Astrocyte (in vitro differentiated cells and primary cell): Measurements from ENCODE around the gene PPP1R12A. TPM values are rescaled to one million over a fixed set of nuclear protein-coding genes. Genes with fewer than 3 reads are reported as not detected.

Experiments used
- DNase-seq: peaks from one replicate; pipeline ENCODE4 v3.0.0-alpha.2; 2010; ENCODE audit warnings: low read depth
- FAIRE-seq: peaks from 2 replicates; lab custom pipeline; 2011; peaks lifted over from hg19 to GRCh38; lab: Jason Lieb, UNC
- H2AFZ ChIP-seq: 2 replicates; pipeline ENCODE4 v1.6.0; 2012; ENCODE audit warnings: low read depth, low read length, inconsistent platforms
- H3K27ac ChIP-seq: 2 replicates; pipeline ENCODE4 v1.5.1; 2011; ENCODE audit warnings: low read depth, low read length, inconsistent platforms
- H3K27me3 ChIP-seq: 2 replicates; pipeline ENCODE4 v1.6.0; 2011; ENCODE audit warnings: low read length, inconsistent platforms; ENCODE audit not compliant: insufficient read depth
- H3K36me3 ChIP-seq: 2 replicates; pipeline ENCODE4 v1.5.1; 2011; ENCODE audit warnings: low read length, inconsistent platforms; ENCODE audit not compliant: insufficient read depth
- H3K4me1 ChIP-seq: 2 replicates; pipeline ENCODE4 v1.5.1; 2011; ENCODE audit warnings: low read length, inconsistent platforms; ENCODE audit not compliant: insufficient read depth
- H3K4me2 ChIP-seq: 2 replicates; pipeline ENCODE4 v1.6.0; 2012; ENCODE audit warnings: low read length, inconsistent platforms
- H3K4me3 ChIP-seq: 2 replicates; pipeline ENCODE4 v1.5.1; 2011; ENCODE audit warnings: low read depth, mild to moderate bottlenecking, low read length, inconsistent platforms; ENCODE audit not compliant: insufficient read depth
- H3K79me2 ChIP-seq: 2 replicates; pipeline ENCODE4 v1.6.0; 2012; ENCODE audit warnings: mild to moderate bottlenecking, low read length, inconsistent platforms; ENCODE audit not compliant: insufficient read depth
- H3K9ac ChIP-seq: 2 replicates; pipeline ENCODE4 v1.6.0; 2012; ENCODE audit warnings: mild to moderate bottlenecking, low read length, inconsistent platforms
- H3K9me3 ChIP-seq: 2 replicates; pipeline ENCODE4 v1.5.1; 2012; ENCODE audit warnings: low read depth, mild to moderate bottlenecking, low read length, inconsistent platforms; ENCODE audit not compliant: insufficient read depth
- H4K20me1 ChIP-seq: 2 replicates; pipeline ENCODE4 v1.6.0; 2012; ENCODE audit warnings: low read length, inconsistent platforms; ENCODE audit not compliant: insufficient read depth
- H3K27ac Mint-ChIP-seq: one replicate; pipeline ENCODE4 v1.8.0; 2021; ENCODE audit warnings: mild to moderate bottlenecking, mixed read lengths; ENCODE audit not compliant: unreplicated experiment
- H3K27me3 Mint-ChIP-seq: one replicate; pipeline ENCODE4 v1.8.0; 2021; ENCODE audit warnings: low read depth, mixed read lengths; ENCODE audit not compliant: unreplicated experiment
- H3K36me3 Mint-ChIP-seq: one replicate; pipeline ENCODE4 v1.8.0; 2021; ENCODE audit warnings: low read depth, mixed read lengths; ENCODE audit not compliant: unreplicated experiment
- H3K4me1 Mint-ChIP-seq: one replicate; pipeline ENCODE4 v1.8.0; 2021; ENCODE audit warnings: low read depth, mixed read lengths; ENCODE audit not compliant: unreplicated experiment
- H3K4me3 Mint-ChIP-seq: one replicate; pipeline ENCODE4 v1.8.0; 2021; ENCODE audit warnings: mild to moderate bottlenecking, moderate library complexity, mixed read lengths; ENCODE audit not compliant: unreplicated experiment
- H3K9me3 Mint-ChIP-seq: one replicate; pipeline ENCODE4 v1.8.0; 2021; ENCODE audit warnings: mild to moderate bottlenecking, mixed read lengths; ENCODE audit not compliant: unreplicated experiment
- EZH2 ChIP-seq: IDR thresholded peaks from 2 replicates; pipeline ENCODE4 v1.6.1; 2012; ENCODE audit warnings: mild to moderate bottlenecking, low read length, inconsistent platforms; ENCODE audit not compliant: insufficient read depth
- total RNA-seq: library from RNA; stranded (reverse); gene quantifications from 2 replicates; pipeline ENCODE4 v1.2.1, GENCODE V29; 2021
- TF ChIP-seq, protein P1 (sequence below): IDR thresholded peaks from 2 replicates; pipeline ENCODE4 v1.5.1; 2011; ENCODE audit warnings: low read depth, mild to moderate bottlenecking, inconsistent platforms, low read length, moderate library complexity; ENCODE audit not compliant: insufficient read depth

The PPP1R12A gene
- total RNA-seq, 1 donor from 2014 or later, result 115 TPM

- H3K27me3 Mint-ChIP-seq, result no peaks in the 10 kb centered on the region
- no peak for FAIRE-seq
- no peaks in the 10 kb centered on the region for H3K36me3 Mint-ChIP-seq
- Histone ChIP-seq H3K9ac (no peak overlapping the region), H3K4me2 (no peak overlapping the region), H2AFZ (no peak overlapping the region), H3K4me1 (no peaks in the 10 kb centered on the region), H3K4me3 (no peak overlapping the region), H3K9me3 (peaks cover 7% of the 10 kb centered on the region), H4K20me1 (no peaks in the 10 kb centered on the region), H3K36me3 (no peaks in the 10 kb centered on the region), H3K27ac (no peak overlapping the region), H3K27me3 (no peaks in the 10 kb centered on the region), H3K79me2 (no peaks in the 10 kb centered on the region)
- H3K4me1 Mint-ChIP-seq, result peaks cover 3% of the 10 kb centered on the region
- H3K9me3 Mint-ChIP-seq, result peaks cover 8% of the 10 kb centered on the region
- DNase-seq, result no peak
- H3K27ac Mint-ChIP-seq, result no peak overlapping the region
- no peak overlapping the region for H3K4me3 Mint-ChIP-seq
- TF ChIP-seq EZH2, result no peak
- TF ChIP-seq, protein P1, sequence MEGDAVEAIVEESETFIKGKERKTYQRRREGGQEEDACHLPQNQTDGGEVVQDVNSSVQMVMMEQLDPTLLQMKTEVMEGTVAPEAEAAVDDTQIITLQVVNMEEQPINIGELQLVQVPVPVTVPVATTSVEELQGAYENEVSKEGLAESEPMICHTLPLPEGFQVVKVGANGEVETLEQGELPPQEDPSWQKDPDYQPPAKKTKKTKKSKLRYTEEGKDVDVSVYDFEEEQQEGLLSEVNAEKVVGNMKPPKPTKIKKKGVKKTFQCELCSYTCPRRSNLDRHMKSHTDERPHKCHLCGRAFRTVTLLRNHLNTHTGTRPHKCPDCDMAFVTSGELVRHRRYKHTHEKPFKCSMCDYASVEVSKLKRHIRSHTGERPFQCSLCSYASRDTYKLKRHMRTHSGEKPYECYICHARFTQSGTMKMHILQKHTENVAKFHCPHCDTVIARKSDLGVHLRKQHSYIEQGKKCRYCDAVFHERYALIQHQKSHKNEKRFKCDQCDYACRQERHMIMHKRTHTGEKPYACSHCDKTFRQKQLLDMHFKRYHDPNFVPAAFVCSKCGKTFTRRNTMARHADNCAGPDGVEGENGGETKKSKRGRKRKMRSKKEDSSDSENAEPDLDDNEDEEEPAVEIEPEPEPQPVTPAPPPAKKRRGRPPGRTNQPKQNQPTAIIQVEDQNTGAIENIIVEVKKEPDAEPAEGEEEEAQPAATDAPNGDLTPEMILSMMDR, result no peak
Measured at GRCh38 chr12:79959484-79959883, 24.6 kb upstream of the PPP1R12A start.

DNA sequence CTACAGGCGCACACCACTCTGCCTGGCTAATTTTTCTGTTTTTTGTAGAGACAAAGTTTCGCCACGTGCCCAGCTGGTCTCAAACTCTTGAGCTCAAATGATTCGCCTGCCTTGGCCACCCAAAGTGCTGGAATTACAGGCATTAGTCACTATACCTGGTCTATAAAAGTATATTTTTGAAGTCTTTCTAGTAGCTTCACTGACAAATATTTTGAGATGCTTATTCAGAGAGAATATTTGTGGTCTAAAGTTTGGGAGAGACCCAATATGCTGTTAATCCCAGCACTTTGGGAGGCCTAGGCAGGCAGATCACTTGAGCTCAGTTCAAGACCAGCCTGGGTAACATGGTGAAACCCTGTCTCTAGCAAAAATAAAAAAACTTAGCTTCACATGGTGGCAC, 22.0 kb upstream of the PPP1R12A start:
- TF ChIP-seq EZH2, result no peak
- TF ChIP-seq, protein P1, result no peak
- H3K9me3 ChIP-seq, result peaks cover 7% of the 10 kb centered on the region
- Mint-ChIP-seq H3K36me3 (no peaks in the 10 kb centered on the region), H3K4me3 (no peak overlapping the region), H3K27ac (no peak overlapping the region), H3K9me3 (peaks cover 6% of the 10 kb centered on the region), H3K27me3 (no peaks in the 10 kb centered on the region), H3K4me1 (peaks cover 3% of the 10 kb centered on the region)
- no peak overlapping the region for H3K9ac ChIP-seq
- FAIRE-seq (no peak), DNase-seq (no peak)
- H3K36me3 ChIP-seq, result no peaks in the 10 kb centered on the region
- H4K20me1 ChIP-seq, result no peaks in the 10 kb centered on the region
- no peaks in the 10 kb centered on the region for H3K79me2 ChIP-seq
- no peak overlapping the region for H3K4me2 ChIP-seq
- H3K4me1 ChIP-seq, result no peaks in the 10 kb centered on the region
- no peak overlapping the region for H3K27ac ChIP-seq
- H3K27me3 ChIP-seq, result no peaks in the 10 kb centered on the region
- H2AFZ ChIP-seq, result no peak overlapping the region
- no peak overlapping the region for H3K4me3 ChIP-seq

GRCh38 chr12:79955561-79955960, 20.7 kb upstream of the PPP1R12A start:
- H3K4me1 Mint-ChIP-seq, result peaks cover 3% of the 10 kb centered on the region
- H3K27me3 Mint-ChIP-seq, result no peaks in the 10 kb centered on the region
- FAIRE-seq, result no peak

More at GRCh38 chr12:79955561-79955960, 20.7 kb upstream of the PPP1R12A start:
- TF ChIP-seq, protein P1, result no peak
- no peak for TF ChIP-seq EZH2
- peaks cover 7% of the 10 kb centered on the region for H3K9me3 ChIP-seq
- no peak for DNase-seq
- H3K4me3 ChIP-seq, result no peak overlapping the region
- no peak overlapping the region for H2AFZ ChIP-seq
- Mint-ChIP-seq H3K9me3 (peaks cover 6% of the 10 kb centered on the region), H3K36me3 (no peaks in the 10 kb centered on the region), H3K4me3 (no peak overlapping the region), H3K27ac (no peak overlapping the region)
- H3K27me3 ChIP-seq, result no peaks in the 10 kb centered on the region
- no peak overlapping the region for H3K9ac ChIP-seq
- H3K4me1 ChIP-seq, result no peaks in the 10 kb centered on the region
- no peaks in the 10 kb centered on the region for H3K79me2 ChIP-seq
- no peaks in the 10 kb centered on the region for H3K36me3 ChIP-seq
- H4K20me1 ChIP-seq, result no peaks in the 10 kb centered on the region
- H3K27ac ChIP-seq, result no peak overlapping the region
- H3K4me2 ChIP-seq, result no peak overlapping the region
